RWPE1 (cell line): Measurements from ENCODE around the gene TMEM106C.

ENCODE experiments used
- CTCF ChIA-PET: fragments of 350-600 bp; sonication (Branson Sonifier 250); formaldehyde crosslinking; extraction: SDS; loops from one replicate; lab custom pipeline; 2021; lab: Yijun Ruan, JAX
- POLR2A ChIA-PET: fragments of 400-600 bp; formaldehyde crosslinking; extraction: SDS; loops from one replicate; lab custom pipeline; 2020; ENCODE audit warnings: antibody characterized with exemption; ENCODE audit not compliant: low non-redundant PET; lab: Yijun Ruan, JAX
- DNase-seq: peaks from one replicate; pipeline ENCODE4 v3.0.0; 2012; ENCODE audit warnings: low spot score
- H3K27ac ChIP-seq: fragments of 450-650 bp; 2 replicates; pipeline ENCODE4 v1.5.1; 2017
- TF ChIP-seq, protein P1 (sequence below): fragments of 450-650 bp; conservative IDR thresholded peaks from 2 replicates; pipeline ENCODE4 v1.5.1; 2017; ENCODE audit warnings: low read depth, mild to moderate bottlenecking

Gene TMEM106C

DNA sequence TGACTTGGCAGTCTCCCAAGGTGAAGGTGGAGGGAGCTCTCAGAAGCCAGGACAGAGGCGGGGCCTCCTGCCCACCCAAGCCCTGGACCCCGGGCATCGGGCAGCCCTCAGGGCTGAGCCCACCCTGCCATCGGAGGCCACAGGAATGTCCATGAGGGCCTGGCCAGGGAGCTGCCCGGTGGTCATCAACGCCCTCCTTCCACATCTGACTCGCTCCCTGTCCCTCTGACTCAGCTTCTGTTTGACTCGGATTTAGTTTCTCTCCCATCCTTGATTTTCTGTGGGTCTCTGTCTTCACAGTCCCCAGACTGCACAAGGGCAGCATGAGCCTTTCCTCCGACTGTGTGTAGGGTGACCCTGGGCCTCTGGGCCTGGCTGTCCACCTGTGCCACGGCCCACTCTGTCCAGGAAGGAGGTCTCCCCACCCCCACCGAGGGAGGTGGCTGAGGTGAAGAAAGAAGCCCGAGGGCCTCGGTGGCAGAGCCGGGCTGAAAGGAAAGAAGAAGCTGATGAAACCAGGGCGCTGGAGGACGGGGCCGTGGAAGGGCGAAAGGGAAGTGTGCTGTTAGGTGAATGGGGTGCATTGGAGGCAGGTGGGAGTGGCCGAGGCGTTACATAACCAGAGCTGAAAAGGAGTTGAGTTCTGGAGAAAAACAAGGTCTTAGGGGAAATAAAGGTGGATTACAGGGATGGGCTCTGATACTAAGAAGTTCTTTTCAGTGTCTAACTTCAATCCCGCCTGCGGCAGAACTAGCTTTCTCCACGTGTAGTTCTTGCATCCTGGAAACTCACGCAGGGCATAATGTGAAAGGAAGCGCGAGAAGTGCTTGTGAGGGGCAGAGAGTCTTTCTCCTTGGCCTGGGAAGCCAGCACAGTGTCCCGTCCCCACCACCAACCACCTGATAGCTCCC, 16.7 kb upstream of the TMEM106C start:
- H3K27ac ChIP-seq = no peak overlapping the region
- TF ChIP-seq, protein P1, sequence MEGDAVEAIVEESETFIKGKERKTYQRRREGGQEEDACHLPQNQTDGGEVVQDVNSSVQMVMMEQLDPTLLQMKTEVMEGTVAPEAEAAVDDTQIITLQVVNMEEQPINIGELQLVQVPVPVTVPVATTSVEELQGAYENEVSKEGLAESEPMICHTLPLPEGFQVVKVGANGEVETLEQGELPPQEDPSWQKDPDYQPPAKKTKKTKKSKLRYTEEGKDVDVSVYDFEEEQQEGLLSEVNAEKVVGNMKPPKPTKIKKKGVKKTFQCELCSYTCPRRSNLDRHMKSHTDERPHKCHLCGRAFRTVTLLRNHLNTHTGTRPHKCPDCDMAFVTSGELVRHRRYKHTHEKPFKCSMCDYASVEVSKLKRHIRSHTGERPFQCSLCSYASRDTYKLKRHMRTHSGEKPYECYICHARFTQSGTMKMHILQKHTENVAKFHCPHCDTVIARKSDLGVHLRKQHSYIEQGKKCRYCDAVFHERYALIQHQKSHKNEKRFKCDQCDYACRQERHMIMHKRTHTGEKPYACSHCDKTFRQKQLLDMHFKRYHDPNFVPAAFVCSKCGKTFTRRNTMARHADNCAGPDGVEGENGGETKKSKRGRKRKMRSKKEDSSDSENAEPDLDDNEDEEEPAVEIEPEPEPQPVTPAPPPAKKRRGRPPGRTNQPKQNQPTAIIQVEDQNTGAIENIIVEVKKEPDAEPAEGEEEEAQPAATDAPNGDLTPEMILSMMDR = no peak
- peak; percentile 57 for DNase-seq
- CTCF ChIA-PET = interaction anchor here (0.6 to 1.2 kb wide), 2 partner anchors 40 to 114 kb away, joined by 4 read pairs; no protein-coding TSS in a partner anchor
- POLR2A ChIA-PET = interaction anchor here (1.0 kb wide), 1 partner anchor 43 kb away, joined by 4 read pairs; no protein-coding TSS in a partner anchor

DNA sequence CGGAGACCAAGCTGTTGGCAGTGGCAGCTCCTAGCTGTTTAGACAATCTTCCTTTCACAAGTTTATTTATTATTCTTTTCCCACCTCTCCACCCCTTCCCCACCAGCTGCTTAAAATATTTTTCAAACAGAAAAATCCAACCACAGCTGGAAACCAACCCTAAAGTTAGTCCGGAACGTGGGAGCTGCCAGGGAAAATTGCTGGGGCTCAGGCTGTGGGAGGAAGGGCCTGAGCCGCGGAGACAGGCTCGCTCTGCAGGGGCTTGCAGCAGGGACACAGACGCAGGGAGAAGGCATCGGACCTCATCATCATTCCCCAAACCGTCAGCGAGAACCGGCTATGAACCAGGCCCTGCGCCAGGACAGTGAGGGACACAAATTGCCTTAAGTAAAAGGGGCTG, 16.1 kb upstream of the TMEM106C start:
- POLR2A ChIA-PET = interaction anchor here (1.0 kb wide), 1 partner anchor 43 kb away, joined by 4 read pairs; no protein-coding TSS in a partner anchor
- H3K27ac ChIP-seq = no peak overlapping the region
- TF ChIP-seq, protein P1 = no peak
- CTCF ChIA-PET = interaction anchor here (1.2 kb wide), 1 partner anchor 41 kb away, joined by 4 read pairs; no protein-coding TSS in a partner anchor
- DNase-seq = no peak

DNA sequence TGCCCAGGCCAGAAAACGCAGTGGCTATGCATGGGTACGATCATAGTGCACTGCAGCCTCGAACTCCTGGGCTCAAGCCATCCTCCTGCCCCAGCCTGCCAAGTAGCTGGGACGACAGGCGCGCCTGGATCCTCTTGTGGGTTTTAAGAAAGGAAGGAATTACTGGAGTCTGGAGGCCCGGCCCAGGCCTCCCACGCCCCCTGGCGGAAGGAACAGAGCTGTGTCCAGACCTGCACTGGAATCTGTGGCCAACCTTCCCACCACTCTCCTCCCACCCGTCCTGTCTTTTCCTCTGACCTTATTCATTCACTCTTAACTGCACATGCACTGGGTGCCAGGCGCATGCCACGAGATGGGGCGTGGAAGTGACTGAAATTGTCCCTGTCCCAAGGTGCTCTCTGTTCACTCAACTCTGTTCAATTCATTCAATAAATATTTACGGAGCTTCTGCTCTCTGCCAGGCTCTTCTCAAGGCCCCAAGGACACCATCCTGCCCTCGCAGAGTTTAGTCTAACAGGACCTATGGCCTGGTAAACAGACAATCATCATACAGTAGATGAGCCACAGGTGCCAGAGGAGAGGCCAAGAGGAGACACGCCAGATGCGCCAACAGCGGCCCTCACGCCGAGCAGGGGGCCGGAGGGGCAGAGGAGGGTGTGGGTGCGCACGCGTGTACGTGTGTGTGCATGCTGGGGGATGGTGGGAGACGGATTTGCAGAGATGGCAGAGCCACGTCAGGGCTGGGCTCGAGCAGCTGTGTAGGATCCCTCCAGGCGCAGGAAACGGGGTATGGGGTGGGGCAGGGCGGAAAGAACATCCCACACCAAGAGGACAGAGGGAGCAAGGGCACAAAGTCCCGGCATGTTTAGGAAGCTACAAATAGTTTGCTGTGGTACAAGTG, 13.7 kb upstream of the TMEM106C start:
- CTCF ChIA-PET = interaction anchor here (0.5 to 1.8 kb wide), 18 partner anchors 11 to 242 kb away, joined by 3 to 11 read pairs (median 3); no protein-coding TSS in a partner anchor
- POLR2A ChIA-PET = no interaction called here
- TF ChIP-seq, protein P1 = peak; percentile 90
- peak; percentile 84 for DNase-seq
- H3K27ac ChIP-seq = peak overlapping the region; percentile 56

DNA sequence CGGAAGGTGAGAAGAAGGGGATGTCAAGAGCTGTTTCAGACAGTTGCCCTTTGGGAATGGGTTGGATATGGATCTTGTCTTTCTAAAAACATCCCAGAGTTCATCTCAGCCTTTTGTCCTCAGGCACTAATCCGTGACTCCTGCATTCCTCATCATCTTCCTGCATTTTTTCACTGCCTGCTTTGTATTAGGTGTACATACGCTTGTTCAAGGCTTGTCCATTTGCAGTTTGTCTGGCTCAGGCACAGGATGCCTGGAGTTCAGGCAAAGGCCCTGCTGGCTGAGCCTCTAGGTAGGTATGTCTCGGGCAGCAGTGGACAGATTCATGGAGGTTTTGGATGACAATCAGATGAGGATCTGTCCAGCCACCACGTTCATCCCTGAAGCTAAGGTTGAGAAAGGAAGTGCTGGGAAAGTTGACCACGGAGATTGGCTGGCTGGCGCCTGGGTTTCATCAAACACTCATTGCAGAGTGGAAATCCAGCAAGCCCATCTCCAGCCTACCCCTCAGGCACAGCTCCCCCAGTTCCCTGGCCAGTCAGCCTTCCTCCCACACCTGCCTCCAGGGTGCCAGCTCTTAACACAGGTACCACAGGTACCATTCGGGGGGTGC, 12.4 kb upstream of the TMEM106C start:
- peak; percentile 73 for DNase-seq
- H3K27ac ChIP-seq = peak overlapping the region; percentile 46; the same call in 1 of the 2 replicates
- CTCF ChIA-PET = interaction anchor here (0.6 kb wide), 1 partner anchor 74 kb away, joined by 3 read pairs; no protein-coding TSS in a partner anchor
- TF ChIP-seq, protein P1 = no peak
- POLR2A ChIA-PET = no interaction called here

DNA sequence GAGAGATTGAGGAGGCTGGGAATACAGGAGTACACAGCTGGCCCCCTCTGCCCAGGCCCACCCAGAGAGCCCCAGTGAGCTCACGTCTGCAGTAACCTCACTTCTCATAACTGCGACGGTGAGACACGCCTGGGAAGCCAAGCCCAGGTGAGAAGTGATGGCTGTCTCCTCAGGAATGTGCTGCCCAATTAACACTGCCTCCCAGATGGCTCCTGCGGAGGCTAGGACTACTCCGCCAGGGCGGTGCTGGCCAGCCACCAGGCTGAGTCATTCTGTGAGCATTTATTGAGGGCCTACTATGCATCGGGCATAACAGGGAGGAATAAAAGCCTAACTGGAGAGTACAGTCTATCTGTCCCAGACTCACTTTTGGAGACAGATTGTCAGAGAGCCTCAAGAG, 9.3 kb upstream of the TMEM106C start:
- POLR2A ChIA-PET = no interaction called here
- TF ChIP-seq, protein P1 = no peak
- H3K27ac ChIP-seq = no peak overlapping the region
- DNase-seq = peak; percentile 72
- CTCF ChIA-PET = interaction anchor here (0.5 to 1.9 kb wide), 4 partner anchors 9 to 210 kb away, joined by 3 to 8 read pairs (median 4); partner anchors contain the start of genes TMEM106C and VDR
